Hepatocyte (in vitro differentiated cells): ENCODE data around the gene APRT.

Experiments
- CTCF ChIP-seq: fragments of 200-600 bp; sonication (generic); IDR thresholded peaks from 2 replicates; pipeline ENCODE4 v1.5.1; 2016; ENCODE audit warnings: antibody characterized with exemption, mild to moderate bottlenecking; ENCODE audit not compliant: poor library complexity
- EZH2 ChIP-seq: fragments of 200-600 bp; sonication (generic); IDR thresholded peaks from 2 replicates; pipeline ENCODE4 v1.6.1; 2016; ENCODE audit warnings: antibody characterized with exemption, mild to moderate bottlenecking, borderline replicate concordance
- EZH2phosphoT487 ChIP-seq: fragments of 200-600 bp; sonication (generic); IDR thresholded peaks from one replicate; pipeline ENCODE4 v1.6.1; 2018; ENCODE audit warnings: antibody characterized with exemption, mild to moderate bottlenecking, low read depth, moderate library complexity; ENCODE audit not compliant: unreplicated experiment, severe bottlenecking

- TF ChIP-seq CTCF (no peak), EZH2 (no peak), EZH2phosphoT487 (no peak)
These were observed 13.7 kb downstream of the APRT start for GRCh38 chr16:88798073-88798472.
